HG02943 (cell line): ENCODE data around the gene CMSS1.
A peak's percentile ranks its signal among the peaks of the same experiment; 100 is the strongest.
"Not testable (repeated sequence)": the region's sequence is repeated elsewhere in the genome, so short reads cannot be mapped to it uniquely, and the experiment has no call there.

Experiments
- ATAC-seq: cut with Tn5 transposase; IDR thresholded peaks from one replicate; pipeline ENCODE4 v1.9.1; 2021; ENCODE audit warnings: mild to moderate bottlenecking, low read depth, moderate library complexity; ENCODE audit not compliant: unreplicated experiment

Gene CMSS1

GRCh38 chr3:100197876-100198275, 380.2 kb downstream of the CMSS1 start:
- ATAC-seq = no peak

DNA sequence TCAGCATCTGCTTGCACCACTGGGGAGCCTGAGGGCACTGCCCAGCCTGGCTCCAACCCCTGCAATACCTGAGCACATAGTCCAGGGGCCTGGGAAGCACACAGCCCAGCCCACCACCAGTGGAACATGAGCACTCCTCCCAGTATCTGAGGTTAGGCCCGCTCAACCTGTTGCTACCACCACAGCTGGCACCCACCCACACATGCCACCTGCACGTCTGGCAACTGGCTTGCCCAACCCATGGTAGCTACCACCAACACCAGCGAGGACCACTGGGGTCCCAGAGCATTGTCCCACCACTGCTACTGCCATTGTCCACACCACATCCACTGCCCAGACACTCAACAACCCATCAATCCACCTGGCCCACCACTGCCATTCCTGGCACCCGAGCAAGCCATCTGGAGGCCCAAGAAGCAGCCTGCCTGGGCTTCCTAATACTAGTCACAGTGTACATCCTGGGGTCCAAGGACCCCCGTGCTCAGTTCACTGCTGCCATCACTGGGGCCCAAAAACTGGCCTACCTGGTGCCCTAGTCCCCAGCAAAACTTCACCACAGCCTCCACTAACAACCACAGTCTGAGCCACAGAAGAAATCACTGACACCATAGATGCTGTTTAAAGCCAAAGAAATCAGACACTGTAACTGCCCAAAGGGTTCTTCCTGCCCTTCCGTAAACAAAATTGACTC, 381.1 kb downstream of the CMSS1 start:
- ATAC-seq = no peak

DNA sequence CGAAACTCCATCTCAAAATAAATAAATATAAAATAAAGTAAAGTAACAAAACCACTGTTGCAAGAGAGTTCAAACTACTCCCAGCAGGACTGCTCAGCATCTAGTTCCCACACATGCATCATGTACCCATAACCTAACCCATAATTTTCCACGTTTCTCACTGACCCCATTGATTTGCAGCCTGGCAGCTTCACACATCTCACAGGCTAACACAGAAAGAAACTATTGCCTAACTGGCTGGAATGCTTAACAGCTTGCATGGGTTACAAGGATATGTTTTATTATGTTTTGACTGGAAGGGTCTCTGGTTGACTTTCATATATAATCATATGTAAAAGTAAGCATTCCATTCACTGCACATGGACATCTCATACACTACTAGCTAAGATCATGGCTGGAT, 387.5 kb downstream of the CMSS1 start:
- ATAC-seq = no peak

DNA sequence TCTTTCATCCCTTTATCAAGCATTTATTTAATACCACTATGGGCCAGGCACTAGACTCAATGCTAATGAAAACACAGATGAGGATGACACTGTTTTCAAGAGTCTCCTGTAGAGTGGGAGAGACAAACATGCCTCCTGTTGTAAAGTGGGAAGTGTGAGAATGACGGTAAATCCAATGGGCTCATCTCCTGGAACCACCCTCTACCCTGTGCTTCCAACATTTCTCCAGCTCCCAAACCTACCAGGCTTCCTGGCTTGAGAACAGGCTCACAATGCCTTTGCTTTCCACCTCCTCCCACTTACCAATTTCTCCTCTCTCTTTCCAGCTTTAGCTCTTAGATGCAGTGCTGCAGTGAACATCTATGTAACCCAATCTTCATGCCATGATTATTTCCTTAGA, 389.0 kb downstream of the CMSS1 start:
- ATAC-seq = no peak

DNA sequence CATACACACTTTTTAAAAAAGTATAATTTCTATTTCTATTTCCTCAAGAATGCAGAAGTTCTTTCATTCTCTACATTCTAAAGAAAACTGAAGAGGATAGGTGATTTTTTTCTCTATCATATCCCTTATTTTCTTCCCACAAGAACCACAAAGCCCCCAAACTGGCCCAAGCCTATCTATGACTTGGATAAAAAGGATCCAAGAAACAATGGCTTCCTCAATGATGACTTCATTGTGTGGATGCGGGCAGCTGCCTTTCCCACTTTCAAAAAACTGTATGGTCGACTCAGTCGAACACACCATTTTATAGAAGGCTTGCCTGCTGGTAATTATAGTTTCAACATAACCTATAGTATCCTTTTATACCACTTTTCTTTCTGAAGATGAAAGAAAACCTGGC, 390.2 kb downstream of the CMSS1 start:
- no peak for ATAC-seq

GRCh38 chr3:100209169-100209568, 391.5 kb downstream of the CMSS1 start:
- no peak for ATAC-seq

GRCh38 chr3:100209948-100210771, 392.5 kb downstream of the CMSS1 start:
- ATAC-seq = peak; percentile 97

GRCh38 chr3:100210772-100211135, 393.1 kb downstream of the CMSS1 start:
- ATAC-seq = no peak

DNA sequence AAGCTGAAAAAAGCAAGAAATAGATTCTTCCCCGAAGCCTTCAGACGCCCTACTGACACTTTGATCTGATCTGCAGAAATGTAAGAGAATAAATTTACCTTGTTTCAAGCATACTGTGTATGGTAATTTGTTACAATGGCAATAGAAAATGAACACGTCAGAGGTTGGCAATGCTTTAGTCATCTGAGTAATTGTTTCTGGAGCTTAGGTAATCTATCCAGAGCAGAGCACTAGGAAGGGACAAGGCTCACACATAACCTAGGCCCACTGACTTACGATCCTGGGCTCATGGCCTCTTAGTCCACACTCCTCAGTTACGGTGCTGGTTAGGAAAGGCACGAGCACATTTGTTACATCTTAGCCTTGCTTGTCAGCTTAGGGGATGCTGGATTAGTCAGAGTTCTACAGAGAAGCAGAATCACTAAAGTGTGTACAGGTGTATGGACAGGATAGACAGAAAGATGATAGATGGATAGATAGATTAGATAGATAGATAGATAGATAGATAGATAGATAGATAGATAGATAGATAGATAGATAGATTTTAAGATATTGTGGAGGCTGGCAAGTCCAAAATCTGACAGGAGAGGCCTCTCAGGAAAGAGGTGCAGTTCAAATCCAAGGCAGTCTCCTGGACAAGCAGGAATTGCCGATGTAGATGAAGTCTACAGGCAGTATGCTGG, 396.4 kb downstream of the CMSS1 start:
- ATAC-seq = no peak

DNA sequence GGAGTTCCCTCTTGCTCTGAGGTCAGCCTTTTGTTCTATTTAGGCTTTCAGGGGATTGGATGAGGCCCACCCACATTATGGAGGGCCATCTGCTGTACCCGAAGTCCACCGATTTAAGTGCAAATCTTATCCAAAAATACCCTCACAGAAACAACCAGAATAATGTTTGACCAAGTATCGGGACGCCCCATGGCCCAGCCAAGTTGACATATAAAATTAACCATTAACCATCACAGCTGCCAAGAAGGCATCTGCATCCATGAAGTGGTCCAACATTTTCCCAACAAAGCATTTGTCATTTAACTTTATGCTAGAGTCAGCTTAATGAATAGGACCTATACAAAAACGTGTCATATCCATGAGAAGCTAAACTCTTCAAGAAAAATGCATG, 396.9 kb downstream of the CMSS1 start:
- ATAC-seq = no peak

DNA sequence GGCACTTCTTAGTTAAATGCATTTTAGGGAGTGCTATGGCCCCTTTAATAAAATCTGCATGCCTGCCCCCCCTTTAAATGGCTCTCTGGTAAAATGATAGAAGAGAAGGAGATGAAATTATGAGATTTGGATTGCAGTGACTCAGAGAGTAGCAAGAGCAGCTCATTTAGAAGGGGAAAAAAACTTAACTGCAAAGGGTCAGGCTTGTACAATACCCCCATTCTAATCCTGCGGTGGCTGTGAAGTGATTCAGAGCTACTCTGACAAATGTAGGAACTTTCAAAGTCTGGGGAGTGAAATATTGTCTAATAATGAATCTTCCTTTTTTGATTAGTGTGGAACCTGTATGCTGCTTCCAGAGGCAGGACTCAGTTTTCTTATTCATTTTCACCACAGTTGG, 399.1 kb downstream of the CMSS1 start:
- no peak for ATAC-seq

DNA sequence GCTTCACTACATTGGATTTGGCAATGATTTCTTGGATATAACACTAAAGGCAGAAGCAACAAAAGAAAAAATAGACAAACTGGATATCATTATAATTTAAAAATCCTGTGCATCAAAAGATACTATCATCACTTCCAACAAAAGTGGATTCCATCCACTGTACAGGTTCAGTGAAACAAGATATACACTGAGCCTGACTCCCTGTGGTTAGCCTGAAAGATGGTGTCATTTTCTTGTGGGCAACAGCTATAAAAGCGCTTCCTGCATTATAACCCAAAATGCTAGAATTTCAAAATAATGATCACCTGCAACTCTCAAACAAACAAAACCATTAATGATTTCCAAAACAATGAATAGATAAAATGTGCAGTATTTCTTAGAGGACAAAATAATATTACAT, 403.5 kb downstream of the CMSS1 start:
- ATAC-seq = no peak

DNA sequence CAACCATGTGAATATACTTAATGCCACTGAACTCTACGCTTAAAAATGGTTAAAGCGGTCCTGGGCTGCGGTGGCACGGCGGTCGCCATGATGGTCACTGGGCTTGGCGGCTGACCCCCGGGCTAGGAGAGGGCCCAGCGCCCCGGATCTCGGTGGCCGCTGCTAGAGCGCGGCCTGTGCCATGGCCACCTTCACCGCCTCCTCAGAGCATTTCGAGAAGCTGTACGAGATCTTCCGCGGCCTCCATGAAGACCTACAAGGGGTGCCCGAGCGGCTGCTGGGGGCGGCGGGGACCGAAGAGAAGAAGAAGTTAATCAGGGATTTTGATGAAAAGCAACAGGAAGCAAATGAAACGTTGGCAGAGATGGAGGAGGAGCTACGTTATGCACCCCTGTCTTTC, 407.5 kb downstream of the CMSS1 start:
- no peak for ATAC-seq

GRCh38 chr3:100225883-100226282, 408.2 kb downstream of the CMSS1 start:
- no peak for ATAC-seq

DNA sequence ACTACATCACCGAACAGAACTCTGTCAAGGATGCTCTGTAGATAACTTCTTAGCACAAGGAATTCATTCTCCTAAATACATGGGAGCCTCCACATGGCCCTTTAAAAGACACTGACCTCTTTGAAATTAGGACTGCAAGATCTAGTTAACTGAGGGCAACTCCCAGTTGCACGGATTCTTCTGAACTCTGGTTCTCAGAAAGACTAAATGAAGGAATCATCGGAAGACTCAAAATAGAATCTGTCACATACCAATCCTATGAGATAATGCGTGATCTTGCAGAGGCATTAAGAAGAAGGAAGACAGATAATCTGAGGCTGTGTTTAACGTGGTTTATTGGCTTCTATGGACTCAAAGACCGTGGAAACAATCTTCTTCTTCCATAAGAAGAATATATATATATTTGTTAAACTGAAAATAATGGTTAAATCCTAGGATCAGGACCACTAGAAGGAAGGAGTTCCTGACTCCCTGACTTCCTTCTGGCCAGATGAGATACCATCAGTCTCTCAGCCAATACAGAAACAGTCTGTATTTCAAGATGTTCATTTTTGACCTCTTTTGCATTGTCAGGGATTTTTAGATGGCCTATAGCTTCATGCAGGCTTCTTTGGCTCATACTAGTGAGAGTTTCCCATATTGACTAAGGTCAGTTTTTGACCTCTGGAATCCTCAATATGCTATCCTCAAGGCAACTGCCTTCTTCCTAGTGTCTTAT, 409.2 kb downstream of the CMSS1 start:
- ATAC-seq = no peak

DNA sequence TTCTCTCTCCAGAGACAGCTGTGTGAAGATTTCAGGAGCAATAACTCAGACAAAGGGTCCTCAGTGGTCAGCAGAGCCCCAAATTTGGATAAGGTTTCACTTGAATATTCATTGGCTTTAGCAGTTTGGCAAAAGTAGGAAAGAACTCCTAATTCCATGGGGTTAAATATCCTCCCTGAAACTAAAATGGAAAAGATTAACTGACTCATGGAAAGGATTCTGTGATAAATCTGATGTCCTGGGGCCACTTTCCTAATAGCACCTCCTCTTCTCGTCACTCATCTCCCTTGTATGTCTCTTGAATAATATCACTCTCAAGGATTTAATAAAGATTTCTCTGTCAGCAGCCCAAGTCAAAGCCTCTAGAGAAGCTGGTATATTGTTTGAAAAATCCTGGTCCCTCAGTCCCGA, 409.9 kb downstream of the CMSS1 start:
- ATAC-seq = no peak

DNA sequence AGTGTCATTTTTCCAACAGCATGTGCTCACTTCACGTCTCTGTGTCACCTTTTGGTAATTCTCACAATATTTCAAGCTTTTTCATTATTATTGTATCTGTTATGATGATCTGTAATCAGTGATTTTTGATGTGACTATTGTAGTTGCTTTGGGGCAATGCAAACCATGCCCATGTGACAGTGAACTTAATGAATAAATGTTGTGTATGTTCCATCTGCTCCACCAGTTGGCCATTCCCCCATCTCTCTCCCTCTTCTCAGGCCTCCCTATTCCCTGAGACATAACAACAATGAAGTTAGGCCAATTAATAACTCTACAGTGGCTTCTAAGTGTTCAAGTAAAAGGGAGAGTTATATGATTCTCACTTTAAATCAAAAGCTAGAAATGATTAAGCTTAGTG, 410.6 kb downstream of the CMSS1 start:
- no peak for ATAC-seq

- not testable (repeated sequence) for ATAC-seq
Measured at GRCh38 chr3:100229188-100229587, 411.5 kb downstream of the CMSS1 start.

- no peak for ATAC-seq
Measured at GRCh38 chr3:100230710-100231109, 413.0 kb downstream of the CMSS1 start.
